ENCODE data around the gene CCNG2.

CCNG2 gene

GRCh38 chr4:77209936-77210335 lies 52.9 kb downstream of the CCNG2 start:
- DNase-seq = no peak

GRCh38 chr4:77215107-77215506 lies 58.1 kb downstream of the CCNG2 start:
- DNase-seq = no peak

- no peak for DNase-seq
Observed at GRCh38 chr4:77217526-77217925, 60.5 kb downstream of the CCNG2 start.

- DNase-seq = no peak
Observed at GRCh38 chr4:77219266-77219665, 62.3 kb downstream of the CCNG2 start.
